Panc1 (cell line): ENCODE data around the gene DNM3. TPM values are rescaled to one million over a fixed set of nuclear protein-coding genes. Genes with fewer than 3 reads are reported as not detected.

ENCODE experiments used
- ATAC-seq: fragments of 200-7000 bp; cut with Tn5 transposase; 2 replicates; pipeline ENCODE4 v1.9.1; 2020; ENCODE audit warnings: mild to moderate bottlenecking, moderate library complexity
- BruUV-seq: library from RNA; stranded (reverse); fragments of 400-500 nt; replicated peaks from 2 replicates; lab custom pipeline; 2021; lab: Mats Ljungman, UMichigan
- CTCF ChIA-PET: fragments of 300-600 bp; sonication (Branson Sonifier 250); formaldehyde crosslinking; loops from one replicate; lab custom pipeline; 2022; ENCODE audit warnings: antibody characterized with exemption; lab: Charles Lee
- POLR2A ChIA-PET: fragments of 300-600 bp; sonication (Branson Sonifier 250); formaldehyde crosslinking; loops from one replicate; lab custom pipeline; 2022; ENCODE audit warnings: antibody characterized with exemption; lab: Charles Lee
- DNase-seq: peaks from one replicate; pipeline ENCODE4 v3.0.0-alpha.2; 2010; ENCODE audit warnings: low read depth, low spot score
- H3K27ac ChIP-seq: 2 replicates; pipeline ENCODE4 v1.5.1; 2011; ENCODE audit warnings: mild to moderate bottlenecking, low read length, inconsistent platforms
- H3K27me3 ChIP-seq: fragments of 200-500 bp; sonication (Bioruptor generic); 2 replicates; pipeline ENCODE4 v1.6.0; 2014; ENCODE audit warnings: low read length, inconsistent platforms; ENCODE audit not compliant: control insufficient read depth, insufficient read depth
- H3K36me3 ChIP-seq: fragments of 200-500 bp; sonication (Bioruptor generic); 2 replicates; pipeline ENCODE4 v1.5.1; 2014; ENCODE audit warnings: inconsistent platforms, mild to moderate bottlenecking, low read length, moderate library complexity; ENCODE audit not compliant: control insufficient read depth, insufficient read depth
- H3K4me1 ChIP-seq: 2 replicates; pipeline ENCODE4 v1.5.1; 2011; ENCODE audit warnings: inconsistent platforms, mild to moderate bottlenecking, low read length, moderate library complexity; ENCODE audit not compliant: control insufficient read depth, insufficient read depth
- H3K4me3 ChIP-seq, 2 experiments: 2 replicates each; pipeline ENCODE4 v1.5.1; 2011 to 2012; ENCODE audit warnings: low read depth in 2 of 2, low read length in 2 of 2, mild to moderate bottlenecking in 2 of 2, inconsistent platforms in 1 of 2, moderate library complexity in 1 of 2
- H3K9me3 ChIP-seq: fragments of 200-500 bp; sonication (Bioruptor generic); 2 replicates; pipeline ENCODE4 v1.5.1; 2014; ENCODE audit warnings: low read depth, mild to moderate bottlenecking, inconsistent platforms, low read length, moderate library complexity; ENCODE audit not compliant: control insufficient read depth, insufficient read depth
- CTCF ChIP-seq: fragments of 450-650 bp; IDR thresholded peaks from 2 replicates; pipeline ENCODE4 v1.5.1; 2017; ENCODE audit warnings: mild to moderate bottlenecking
- REST ChIP-seq, 2 experiments: IDR thresholded peaks; 2 replicates each; pipeline ENCODE4 v1.6.1; 2011 to 2012; ENCODE audit warnings: low read depth in 2 of 2, control low read depth in 1 of 2, low read length in 1 of 2, mild to moderate bottlenecking in 1 of 2, moderate library complexity in 1 of 2; ENCODE audit not compliant: insufficient read depth in 1 of 2
- SIN3A ChIP-seq: IDR thresholded peaks from 2 replicates; pipeline ENCODE4 v1.6.1; 2012; ENCODE audit warnings: low read depth, mild to moderate bottlenecking, low read length, moderate library complexity, borderline replicate concordance; ENCODE audit not compliant: insufficient read depth
- TCF7L2 ChIP-seq: IDR thresholded peaks from 2 replicates; pipeline ENCODE4 v1.6.1; 2011; ENCODE audit warnings: mild to moderate bottlenecking, low read depth, low read length, inconsistent platforms
- in situ Hi-C: cut with HindIII; loops from 2 replicates; pipeline ENCODE4 v1.10.0; 2016; ENCODE audit warnings: low sequenced_read_pairs, low pct_unique_long_range_greater_than_20kb
- intact Hi-C: fragments of 100-400 bp; cut with micrococcal nuclease; formaldehyde crosslinking; loops from one replicate; pipeline ENCODE4 v1.10.0; 2022; ENCODE audit not compliant: unreplicated experiment
- total RNA-seq: library from RNA; stranded (reverse); gene quantifications from one replicate; pipeline ENCODE4 v1.2.1, GENCODE V29; 2021; ENCODE audit not compliant: unreplicated experiment

The DNM3 gene
- total RNA-seq, 1 experiment from 2014 or later, result 0.46 TPM

GRCh38 chr1:171934664-171935063 lies 93.4 kb downstream of the DNM3 start:
- intact Hi-C loops, result no loop called here
- CTCF ChIA-PET, result no interaction called here

GRCh38 chr1:171935086-171935485 lies 93.8 kb downstream of the DNM3 start:
- H3K4me3 ChIP-seq, result no peak overlapping the region
- CTCF ChIA-PET, result no interaction called here
- peaks cover 2% of the 10 kb centered on the region; the same call in 1 of the 2 replicates for H3K27me3 ChIP-seq
- ATAC-seq (no peak), DNase-seq (no peak)
- H3K27ac ChIP-seq, result no peak overlapping the region
- BruUV-seq, result no TSS peak
- in situ Hi-C loops (no loop called here), intact Hi-C loops (no loop called here)
- no peak for TF ChIP-seq CTCF
- no peak for TF ChIP-seq SIN3A
- no peak for TF ChIP-seq TCF7L2
- H3K36me3 ChIP-seq, result no peaks in the 10 kb centered on the region
- no peaks in the 10 kb centered on the region for H3K4me1 ChIP-seq
- POLR2A ChIA-PET, result no interaction called here
- no peaks in the 10 kb centered on the region for H3K9me3 ChIP-seq

More at GRCh38 chr1:171934664-171935063, 93.4 kb downstream of the DNM3 start:
- peaks cover 2% of the 10 kb centered on the region; the same call in 1 of the 2 replicates for H3K27me3 ChIP-seq
- BruUV-seq, result no TSS peak
- TF ChIP-seq SIN3A, result no peak
- no peak for TF ChIP-seq TCF7L2
- TF ChIP-seq REST (IDR thresholded peaks at IDR 0.05; ENCODE audit: insufficient read depth in 1 of 2, low read depth in 2 of 2, low read length in 1 of 2), result no peak
- no peak for TF ChIP-seq CTCF
- ATAC-seq, result no peak
- POLR2A ChIA-PET, result interaction anchor here (0.6 kb wide), 1 partner anchor 336 kb away, joined by 3 read pairs; no protein-coding TSS in a partner anchor
- H3K9me3 ChIP-seq, result no peaks in the 10 kb centered on the region
- no peaks in the 10 kb centered on the region for H3K4me1 ChIP-seq
- DNase-seq, result no peak
- no peak overlapping the region for H3K4me3 ChIP-seq
- H3K27ac ChIP-seq, result no peak overlapping the region
- in situ Hi-C loops, result no loop called here
- no peaks in the 10 kb centered on the region for H3K36me3 ChIP-seq
